Activated CD8-positive, alpha-beta T cell treated with anti-CD3 and anti-CD28 coated beads, Interleukin-2, amount 10 ng/mL, durations not matched to agents 7 days and 5 days (primary cell): Measurements from ENCODE around the gene MUTYH. TPM values are rescaled to one million over a fixed set of nuclear protein-coding genes. Genes with fewer than 3 reads are reported as not detected.
"Not testable (repeated sequence)": the region's sequence is repeated elsewhere in the genome, so short reads cannot be mapped to it uniquely, and the experiment has no call there.

Source experiments
- ATAC-seq: fragments of 150-1000 bp; cut with Tn5 transposase; one replicate; pipeline ENCODE4 v1.10.0; 2021; ENCODE audit warnings: moderate library complexity
- CTCF ChIA-PET: fragments of 350-600 bp; sonication (Branson Sonifier 250); formaldehyde crosslinking; loops from one replicate; lab custom pipeline; 2021; ENCODE audit warnings: antibody characterized with exemption; lab: Charles Lee
- POLR2A ChIA-PET: fragments of 350-600 bp; sonication (Branson Sonifier 250); formaldehyde crosslinking; loops from one replicate; lab custom pipeline; 2021; ENCODE audit warnings: antibody characterized with exemption; lab: Charles Lee
- DNase-seq: peaks from one replicate; pipeline ENCODE4 v3.0.0-alpha.2; 2020
- H3K27ac Mint-ChIP-seq: one replicate; pipeline ENCODE4 v1.8.0; 2021; ENCODE audit warnings: mild to moderate bottlenecking, mixed read lengths
- H3K27me3 Mint-ChIP-seq: one replicate; pipeline ENCODE4 v1.8.0; 2021; ENCODE audit warnings: low read depth, mixed read lengths
- H3K36me3 Mint-ChIP-seq: one replicate; pipeline ENCODE4 v1.8.0; 2021; ENCODE audit warnings: low read depth, mixed read lengths
- H3K4me1 Mint-ChIP-seq: one replicate; pipeline ENCODE4 v1.8.0; 2021; ENCODE audit warnings: low read depth, mixed read lengths
- H3K4me3 Mint-ChIP-seq: one replicate; pipeline ENCODE4 v1.8.0; 2021; ENCODE audit warnings: mild to moderate bottlenecking, mixed read lengths
- H3K9me3 Mint-ChIP-seq: one replicate; pipeline ENCODE4 v1.8.0; 2022; ENCODE audit warnings: mixed read lengths; ENCODE audit not compliant: insufficient read depth
- total RNA-seq, 2 experiments: library from RNA; stranded (reverse); gene quantifications; one replicate each; pipeline ENCODE4 v1.2.3, GENCODE V29; 2021

MUTYH gene
- total RNA-seq, 2 experiments from 2014 or later: 59.8 to 61.8 TPM

- Mint-ChIP-seq H3K27ac (no peak overlapping the region), H3K4me1 (peaks cover 20% of the 10 kb centered on the region), H3K36me3 (no peaks in the 10 kb centered on the region), H3K4me3 (no peak overlapping the region), H3K27me3 (no peaks in the 10 kb centered on the region), H3K9me3 (no peaks in the 10 kb centered on the region)
- DNase-seq (peak; percentile 60), ATAC-seq (no peak)
- ChIA-PET POLR2A (interaction anchor here (0.9 to 6.4 kb wide), 4 partner anchors 282 to 578 kb away, joined by 3 to 78 read pairs (median 8); partner anchors contain the start of genes HECTD3, RNU5D-1 and UROD), CTCF (interaction anchor here (0.7 to 9.4 kb wide), 21 partner anchors 8 to 507 kb away, joined by 3 to 361 read pairs (median 4); partner anchors contain the start of genes CCDC163, HECTD3, HPDL and MMACHC)
Measured at GRCh38 chr1:45299981-45300668, 40.1 kb downstream of the MUTYH start.

DNA sequence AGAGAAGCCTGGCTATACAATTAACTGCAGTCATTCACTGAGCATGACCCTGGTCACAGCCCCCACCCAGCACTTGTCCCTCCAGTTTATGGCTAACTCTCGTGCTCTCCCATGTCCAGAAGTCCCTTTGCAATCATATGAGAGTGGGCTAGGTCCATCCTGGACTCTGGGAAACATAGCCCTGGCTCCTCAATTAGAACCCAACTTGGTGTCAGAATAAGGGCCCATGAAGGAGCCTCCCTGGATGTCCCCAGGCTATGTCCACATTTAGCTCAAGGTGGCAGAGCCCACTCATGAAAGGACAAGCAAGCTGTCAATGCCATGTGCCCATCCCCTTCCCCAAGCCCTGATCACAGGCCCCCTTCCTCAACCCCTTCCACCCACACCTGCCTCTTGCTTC lies 40.9 kb downstream of the MUTYH start:
- Mint-ChIP-seq H3K4me1 (peaks cover 12% of the 10 kb centered on the region), H3K4me3 (no peak overlapping the region), H3K27me3 (no peaks in the 10 kb centered on the region), H3K27ac (no peak overlapping the region), H3K9me3 (no peaks in the 10 kb centered on the region), H3K36me3 (no peaks in the 10 kb centered on the region)
- ChIA-PET CTCF (interaction anchor here (0.9 to 9.4 kb wide), 14 partner anchors 28 to 506 kb away, joined by 3 to 361 read pairs (median 4); partner anchors contain the start of genes CCDC163, HECTD3, HPDL and MMACHC), POLR2A (interaction anchor here (0.9 to 6.4 kb wide), 4 partner anchors 281 to 578 kb away, joined by 3 to 78 read pairs (median 8); partner anchors contain the start of genes HECTD3, RNU5D-1 and UROD)
- ATAC-seq (no peak), DNase-seq (no peak)

GRCh38 chr1:45297666-45298356 lies 42.4 kb downstream of the MUTYH start:
- Mint-ChIP-seq H3K36me3 (no peaks in the 10 kb centered on the region), H3K27ac (no peak overlapping the region), H3K9me3 (no peaks in the 10 kb centered on the region), H3K27me3 (no peaks in the 10 kb centered on the region), H3K4me3 (no peak overlapping the region), H3K4me1 (peaks cover 10% of the 10 kb centered on the region)
- no peak for DNase-seq
- ChIA-PET CTCF (interaction anchor here (1.2 to 9.4 kb wide), 4 partner anchors 194 to 462 kb away, joined by 3 to 361 read pairs (median 30); partner anchors contain the start of genes HECTD3, TESK2 and UROD), POLR2A (interaction anchor here (1.2 to 6.4 kb wide), 2 partner anchors 285 to 566 kb away, joined by 3 to 78 read pairs; partner anchors contain the start of genes HECTD3, RNU5D-1 and UROD)
- ATAC-seq: no peak

GRCh38 chr1:45291716-45292115 lies 48.5 kb downstream of the MUTYH start:
- H3K36me3 Mint-ChIP-seq: no peaks in the 10 kb centered on the region
- peaks cover 3% of the 10 kb centered on the region for H3K4me1 Mint-ChIP-seq
- ChIA-PET POLR2A (no interaction called here), CTCF (interaction anchor here (1.2 to 1.3 kb wide), 3 partner anchors 8 to 277 kb away, joined by 3 read pairs; no protein-coding TSS in a partner anchor)
- no peaks in the 10 kb centered on the region for H3K9me3 Mint-ChIP-seq
- ATAC-seq: no peak
- no peak for DNase-seq
- H3K4me3 Mint-ChIP-seq: no peak overlapping the region
- H3K27ac Mint-ChIP-seq: no peak overlapping the region
- H3K27me3 Mint-ChIP-seq: no peaks in the 10 kb centered on the region

- not testable (repeated sequence) for H3K4me1 Mint-ChIP-seq, H3K36me3 Mint-ChIP-seq, H3K9me3 Mint-ChIP-seq
Measured at GRCh38 chr1:45291002-45291401, 49.2 kb downstream of the MUTYH start.

GRCh38 chr1:45286521-45286920 lies 53.7 kb downstream of the MUTYH start:
- POLR2A ChIA-PET, H3K9me3 Mint-ChIP-seq, CTCF ChIA-PET, ATAC-seq, DNase-seq, H3K27ac Mint-ChIP-seq, H3K4me3 Mint-ChIP-seq, H3K36me3 Mint-ChIP-seq, H3K27me3 Mint-ChIP-seq, H3K4me1 Mint-ChIP-seq: not testable (repeated sequence)

More at GRCh38 chr1:45291002-45291401, 49.2 kb downstream of the MUTYH start:
- ATAC-seq, POLR2A ChIA-PET, H3K27ac Mint-ChIP-seq, DNase-seq, H3K27me3 Mint-ChIP-seq, H3K4me3 Mint-ChIP-seq: not testable (repeated sequence)
- CTCF ChIA-PET: interaction anchor here (1.2 to 1.3 kb wide), 2 partner anchors 9 to 272 kb away, joined by 3 read pairs; no protein-coding TSS in a partner anchor

- H3K36me3 Mint-ChIP-seq: not testable (repeated sequence)
Measured at GRCh38 chr1:45284858-45285257, 55.4 kb downstream of the MUTYH start.

GRCh38 chr1:45282351-45282750 lies 57.9 kb downstream of the MUTYH start:
- Mint-ChIP-seq H3K36me3 (no peaks in the 10 kb centered on the region), H3K4me1 (no peaks in the 10 kb centered on the region), H3K27me3 (peaks cover 6% of the 10 kb centered on the region), H3K9me3 (no peaks in the 10 kb centered on the region), H3K4me3 (no peak overlapping the region), H3K27ac (no peak overlapping the region)
- POLR2A ChIA-PET: interaction anchor here (0.6 to 0.8 kb wide), 2 partner anchors 253 to 531 kb away, joined by 3 read pairs; no protein-coding TSS in a partner anchor
- DNase-seq (no peak), ATAC-seq (no peak)
- CTCF ChIA-PET: interaction anchor here (1.5 kb wide), 1 partner anchor 18 kb away, joined by 4 read pairs; no protein-coding TSS in a partner anchor

More at GRCh38 chr1:45284858-45285257, 55.4 kb downstream of the MUTYH start:
- CTCF ChIA-PET, H3K4me1 Mint-ChIP-seq, ATAC-seq, H3K27me3 Mint-ChIP-seq, POLR2A ChIA-PET, H3K9me3 Mint-ChIP-seq, H3K4me3 Mint-ChIP-seq, DNase-seq, H3K27ac Mint-ChIP-seq: not testable (repeated sequence)

Other genes starting within 250 kb of the MUTYH start
- under 1 TPM; 0.50 TPM for gene ZSWIM5, start 133.8 kb downstream of the MUTYH start, total RNA-seq
- gene HPDL, start 13.5 kb downstream of the MUTYH start, total RNA-seq: 10 to 100 TPM; 16.8 TPM
- gene TOE1, start 270 bp downstream of the MUTYH start, total RNA-seq: 10 to 100 TPM; 25.4 to 25.9 TPM
- 1 to 10 TPM; 3.3 to 3.5 TPM for gene TESK2, start 150.7 kb upstream of the MUTYH start, total RNA-seq
- 1 to 10 TPM; 7.9 to 9.4 TPM for gene CCDC163, start 159.6 kb upstream of the MUTYH start, total RNA-seq
- 1 to 10 TPM; 6.7 to 8.7 TPM for gene MMACHC, start 159.9 kb upstream of the MUTYH start, total RNA-seq
- 100 to 1,000 TPM; 250 to 251 TPM for gene PRDX1, start 181.4 kb upstream of the MUTYH start, total RNA-seq
- 100 to 1,000 TPM; 150 to 152 TPM for gene AKR1A1, start 210.4 kb upstream of the MUTYH start, total RNA-seq
- gene NASP, start 243.6 kb upstream of the MUTYH start, total RNA-seq: 100 to 1,000 TPM; 230 to 233 TPM